Spleen (tissue), 7 donors: ENCODE measurements around the gene NPAS4.
"Not testable (repeated sequence)": the region's sequence is repeated elsewhere in the genome, so short reads cannot be mapped to it uniquely, and the experiment has no call there.

Source experiments
- CTCF ChIP-seq, 11 experiments: fragments of 200-600 bp in 7 of 11; fragments of 450-650 bp in 4 of 11; sonication (generic) in 4 of 11; IDR thresholded peaks in 8 of 11; conservative IDR thresholded peaks in 3 of 11; 1 replicate in 7 of 11; 2 replicates in 4 of 11; pipeline versions ENCODE4 v1.4.0 to v1.8.0; 2016 to 2021; ENCODE audit warnings: antibody characterized with exemption in 11 of 11, inconsistent platforms in 4 of 11, mild to moderate bottlenecking in 1 of 11
- POLR2AphosphoS5 ChIP-seq, 3 donors: sonication (generic); formaldehyde crosslinking; IDR thresholded peaks; one replicate each; pipeline ENCODE4 v1.5.1; 2017; ENCODE audit warnings: antibody characterized with exemption in 3 of 3
- donor health status: DM: no; HTN: no; CAD: no; lungs with moderate emphysema.
- donor health status: DM: no; HTN: no; CAD: no.
- donor health status: DM: no; HTN: no; CAD: no.

- not testable (repeated sequence) for TF ChIP-seq POLR2AphosphoS5 (IDR thresholded peaks at IDR 0.05); CTCF (IDR thresholded peaks at IDR 0.05 in 8 of 11, conservative IDR thresholded peaks at IDR 0.05 in 3 of 11)
These were observed 19.5 kb downstream of the NPAS4 start for GRCh38 chr11:66440101-66440939.
